ENCODE results near the gene GTF2IRD2.
"Not testable (repeated sequence)": the region's sequence is repeated elsewhere in the genome, so short reads cannot be mapped to it uniquely, and the experiment has no call there.

GTF2IRD2 gene

DNA sequence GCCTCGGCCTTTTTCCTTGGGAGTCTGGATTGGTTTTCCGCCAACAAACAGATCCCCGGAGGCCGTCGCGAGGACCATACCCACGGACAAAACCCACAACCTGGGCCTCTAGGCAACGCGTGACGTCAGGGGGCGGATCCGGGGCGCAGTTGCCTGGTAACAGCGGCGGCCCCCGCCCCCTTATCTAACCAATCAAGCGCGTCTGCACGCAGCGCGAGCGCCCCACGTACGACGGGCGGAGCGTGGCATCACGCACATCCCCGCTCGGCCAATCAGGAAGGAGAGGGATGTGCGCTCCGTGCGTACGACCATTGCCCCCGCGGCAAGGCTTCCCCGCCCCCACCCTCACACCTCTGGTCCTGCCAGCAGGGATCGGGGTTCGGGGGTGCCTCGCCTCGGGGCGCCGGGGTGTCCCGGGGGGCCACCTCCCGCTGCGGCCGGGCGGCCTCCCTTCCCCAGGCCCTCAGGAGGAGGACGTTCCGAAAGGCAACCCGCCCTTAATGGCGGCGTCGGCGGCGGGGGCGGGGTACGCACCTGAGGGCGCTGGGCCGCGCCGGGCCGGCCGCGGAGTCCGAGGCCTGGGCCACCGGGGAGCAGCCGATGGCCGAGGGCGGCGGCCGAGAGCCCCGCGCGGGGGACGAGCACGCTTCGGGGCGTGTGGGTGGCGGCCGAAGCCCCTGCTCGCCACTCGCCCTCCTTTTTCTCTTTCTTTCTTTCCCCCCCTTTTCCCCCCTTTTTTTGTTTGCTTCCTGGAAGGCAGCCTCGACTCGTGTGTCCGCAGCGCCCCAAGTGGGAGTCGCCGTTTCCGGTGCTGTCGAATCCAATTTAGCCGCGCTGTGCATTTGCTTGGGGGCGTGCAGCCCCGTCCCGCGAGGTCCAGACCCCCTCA is at the start of gene GTF2IRD2:
Gene GTF2IRD2 (minus strand): TSS at position 773 of the 889 bp plus-strand sequence. CDS start 15,227 bp downstream, outside the sequence.
- not testable (repeated sequence) for FAIRE-seq

DNA sequence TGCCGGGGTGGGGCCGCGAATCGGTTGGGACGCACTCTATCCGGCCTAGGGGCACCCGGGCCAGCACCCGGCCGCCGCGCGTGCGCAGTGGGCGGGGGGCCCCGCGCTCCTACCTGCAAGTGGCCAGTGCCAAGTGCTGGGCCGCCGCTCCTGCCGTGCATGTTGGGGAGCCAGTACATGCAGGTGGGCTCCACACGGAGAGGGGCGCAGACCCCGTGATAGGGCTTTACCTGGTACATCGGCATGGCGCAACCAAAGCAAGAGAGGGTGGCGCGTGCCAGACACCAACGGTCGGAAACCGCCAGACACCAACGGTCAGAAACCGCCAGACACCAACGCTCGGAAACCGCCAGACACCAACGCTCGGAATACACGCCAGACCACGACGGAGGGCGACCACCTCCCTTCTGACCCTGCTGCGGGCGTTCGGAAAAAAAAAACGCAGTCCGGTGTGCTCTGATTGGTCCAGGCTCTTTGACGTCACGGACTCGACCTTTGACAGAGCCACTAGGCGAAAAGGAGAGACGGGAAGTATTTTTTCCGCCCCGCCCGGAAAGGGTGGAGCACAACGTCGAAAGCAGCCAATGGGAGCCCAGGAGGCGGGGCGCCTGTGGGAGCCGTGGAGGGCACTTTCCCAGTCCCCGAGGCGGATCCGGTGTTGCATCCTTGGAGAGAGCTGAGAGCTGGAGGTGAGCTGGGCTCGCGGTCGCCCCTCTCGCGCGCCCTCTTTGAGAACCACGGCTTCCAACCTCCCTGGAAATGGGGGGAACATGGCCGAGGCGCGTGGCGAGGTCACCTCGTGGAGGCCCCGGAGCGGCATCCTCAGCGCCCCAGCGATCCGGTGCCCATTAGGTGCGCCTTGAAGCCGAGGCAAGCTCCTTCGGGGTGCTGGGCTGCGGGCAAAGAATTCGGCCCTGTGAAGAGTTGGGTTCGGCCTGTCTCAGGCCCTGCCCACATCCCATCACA is 39.0 kb upstream of the GTF2IRD2 start:
- not testable (repeated sequence) for FAIRE-seq

DNA sequence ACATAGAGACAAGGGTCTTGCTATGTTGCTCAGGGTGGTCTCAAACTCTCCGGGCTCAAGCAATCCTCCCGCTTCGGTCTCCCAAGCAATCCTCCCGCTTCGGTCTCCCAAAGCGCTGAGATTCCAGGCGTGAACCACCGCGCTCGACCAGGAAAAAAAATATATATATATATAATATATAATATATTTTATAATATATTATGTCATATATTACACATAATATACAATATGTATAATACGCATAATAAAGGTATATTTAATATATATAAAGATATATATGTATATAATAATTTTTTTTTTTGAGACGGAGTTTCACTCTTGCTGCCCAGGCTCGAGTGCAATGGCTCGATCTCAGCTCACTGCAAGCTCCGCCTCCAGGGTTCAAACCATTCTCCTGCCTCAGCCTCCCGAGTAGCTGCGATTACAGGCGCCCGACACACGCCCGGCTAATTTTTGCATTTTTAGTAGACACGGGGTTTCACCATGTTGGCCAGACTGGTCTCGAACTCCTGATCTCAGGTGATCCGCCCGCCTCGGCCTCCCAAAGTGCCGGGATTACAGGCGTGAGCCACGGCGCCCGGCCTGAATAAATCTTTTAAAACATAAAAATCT is 38.2 kb upstream of the GTF2IRD2 start:
- FAIRE-seq = not testable (repeated sequence)

DNA sequence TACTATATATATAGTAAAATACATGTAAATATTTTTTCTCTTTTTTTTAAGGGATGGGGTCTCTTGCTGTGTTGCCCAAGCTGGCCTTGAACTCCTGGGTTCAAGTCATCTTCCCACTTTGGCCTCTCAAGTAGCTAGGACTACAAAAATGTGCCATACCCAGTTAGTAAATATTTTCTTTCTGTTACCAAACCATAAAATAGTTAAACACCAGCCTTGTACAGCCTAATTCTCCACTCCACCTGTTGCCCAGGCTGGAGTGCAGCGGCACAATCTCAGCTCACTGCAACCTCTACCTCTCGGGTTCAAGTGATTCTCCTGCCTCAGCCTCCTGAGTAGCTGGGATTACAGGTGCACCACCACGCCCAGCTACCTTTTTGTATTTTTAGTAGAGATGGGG is 33.9 kb upstream of the GTF2IRD2 start:
- FAIRE-seq = not testable (repeated sequence)

DNA sequence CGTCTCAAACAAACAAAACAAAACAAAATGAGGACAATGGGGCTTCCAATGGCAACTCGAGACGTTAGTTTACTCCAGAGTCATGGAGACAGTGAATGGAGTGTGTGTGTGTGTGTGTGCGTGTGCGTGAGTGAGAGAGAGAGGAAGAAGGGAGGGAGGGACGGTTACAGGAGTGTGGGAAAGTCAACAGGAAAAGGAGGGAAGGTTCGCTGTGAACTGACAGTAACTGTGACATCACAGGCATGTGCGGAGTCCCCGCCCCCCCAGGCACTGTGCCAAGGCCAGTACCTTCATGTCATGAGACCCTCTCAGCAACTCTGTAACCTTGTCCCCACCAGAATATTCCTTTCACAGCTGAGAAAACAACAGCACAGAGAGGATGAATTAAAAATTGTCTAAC is 30.7 kb upstream of the GTF2IRD2 start:
- not testable (repeated sequence) for FAIRE-seq

DNA sequence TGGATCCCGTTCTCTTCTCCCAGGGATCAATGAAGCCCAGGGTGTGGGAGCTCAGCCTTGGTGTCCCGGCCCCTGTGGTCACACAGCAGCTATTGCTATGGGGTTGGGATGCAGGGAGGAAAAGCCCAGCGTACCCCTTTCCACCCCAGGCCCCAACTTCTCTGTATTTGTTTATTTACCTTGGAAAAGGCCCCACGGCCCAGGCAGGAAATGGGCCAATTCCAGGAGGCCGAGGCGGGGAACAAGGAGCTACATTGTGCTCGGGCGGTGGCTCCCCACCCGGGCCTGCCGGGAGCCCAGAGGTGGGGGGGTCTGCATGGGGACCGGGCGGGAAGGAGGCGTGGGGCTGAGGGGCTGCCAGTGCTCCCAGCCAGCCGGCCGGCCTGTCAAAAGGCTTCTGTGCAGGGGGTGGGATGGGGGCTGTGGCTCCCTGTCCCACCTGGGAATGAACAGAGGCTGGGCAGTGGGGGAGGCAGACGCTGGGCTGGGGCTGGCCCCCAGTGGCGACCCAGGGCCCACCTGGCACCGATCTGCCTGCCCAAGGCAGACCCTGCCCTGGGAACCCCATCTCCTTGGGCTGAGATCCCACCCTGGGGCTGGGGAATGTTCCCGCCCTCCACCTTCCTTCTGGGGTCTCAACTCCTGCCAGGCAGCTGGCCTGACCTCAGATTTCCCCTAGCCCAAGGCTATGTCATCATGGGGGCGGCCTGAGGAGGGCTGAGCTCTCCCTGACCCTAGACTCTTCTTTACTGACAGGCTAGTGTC is 23.5 kb upstream of the GTF2IRD2 start:
- FAIRE-seq = not testable (repeated sequence)

DNA sequence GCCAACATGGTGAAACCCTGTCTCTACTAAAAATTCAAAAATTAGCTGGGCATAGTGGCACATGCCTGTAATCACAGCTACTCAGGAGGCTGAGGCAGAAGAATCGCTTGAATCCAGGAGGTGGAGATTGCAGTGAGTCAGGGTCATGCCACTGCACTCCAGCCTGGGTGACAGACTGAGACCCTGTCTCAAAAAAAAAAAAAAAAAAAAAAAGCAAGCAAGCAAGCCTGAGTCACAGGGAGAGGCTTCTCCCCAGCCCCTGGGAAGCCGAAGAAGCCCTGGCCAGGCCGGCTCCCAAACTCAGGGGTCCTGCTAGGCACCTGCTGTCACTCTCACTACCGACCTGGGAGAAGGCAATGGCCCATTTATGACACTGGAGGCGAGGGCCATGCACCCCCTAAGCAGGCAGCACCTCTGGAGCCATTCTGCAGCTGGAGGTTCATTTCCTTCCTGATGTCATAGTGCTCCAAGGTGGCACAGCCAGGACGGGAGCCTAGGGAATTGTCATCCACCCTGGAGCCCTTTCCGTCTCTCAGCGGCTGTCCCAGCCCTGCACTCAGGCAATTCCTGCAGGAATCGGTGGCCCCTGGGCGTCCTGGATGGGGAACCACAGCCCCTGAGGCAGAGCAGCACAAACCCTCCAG is 22.8 kb upstream of the GTF2IRD2 start:
- not testable (repeated sequence) for FAIRE-seq

DNA sequence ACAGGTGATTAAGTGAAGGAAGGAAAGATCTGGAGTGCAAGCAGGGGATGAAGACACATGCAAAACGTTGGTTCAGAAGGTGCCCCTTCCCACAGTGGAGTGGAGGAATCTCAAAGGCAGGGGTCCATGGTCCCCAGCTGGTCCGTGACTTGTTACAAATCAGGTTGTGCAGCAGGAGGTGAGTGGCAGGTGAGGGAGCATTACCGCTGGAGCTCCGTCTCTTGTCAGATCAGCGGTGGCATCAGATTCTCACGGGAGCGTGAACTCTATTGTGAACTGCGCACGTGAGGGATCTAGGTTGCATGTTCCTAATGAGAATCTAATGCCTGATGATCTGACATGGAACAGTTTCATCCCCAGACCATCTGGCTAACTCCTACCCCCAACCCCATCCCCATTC is 21.1 kb upstream of the GTF2IRD2 start:
- FAIRE-seq = not testable (repeated sequence)

DNA sequence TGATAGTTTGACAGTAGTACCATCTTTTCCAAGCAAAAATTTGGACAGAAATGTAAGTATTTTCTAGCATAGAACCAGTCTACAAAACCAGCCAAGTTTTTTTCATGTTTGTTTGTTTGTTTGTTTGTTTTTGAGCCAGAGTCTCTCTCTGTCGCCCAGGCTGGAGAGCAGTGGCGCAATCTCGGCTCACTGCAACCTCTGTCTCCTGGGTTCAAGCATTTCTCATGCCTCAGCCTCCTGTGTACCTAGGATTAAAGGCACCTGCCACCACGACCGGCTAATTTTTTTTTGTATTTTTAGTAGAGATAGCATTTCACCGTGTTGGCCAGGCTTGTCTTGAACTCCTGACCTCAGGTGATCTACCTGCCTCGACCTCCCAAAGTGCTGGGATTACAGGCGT is 14.4 kb upstream of the GTF2IRD2 start:
- not testable (repeated sequence) for FAIRE-seq

DNA sequence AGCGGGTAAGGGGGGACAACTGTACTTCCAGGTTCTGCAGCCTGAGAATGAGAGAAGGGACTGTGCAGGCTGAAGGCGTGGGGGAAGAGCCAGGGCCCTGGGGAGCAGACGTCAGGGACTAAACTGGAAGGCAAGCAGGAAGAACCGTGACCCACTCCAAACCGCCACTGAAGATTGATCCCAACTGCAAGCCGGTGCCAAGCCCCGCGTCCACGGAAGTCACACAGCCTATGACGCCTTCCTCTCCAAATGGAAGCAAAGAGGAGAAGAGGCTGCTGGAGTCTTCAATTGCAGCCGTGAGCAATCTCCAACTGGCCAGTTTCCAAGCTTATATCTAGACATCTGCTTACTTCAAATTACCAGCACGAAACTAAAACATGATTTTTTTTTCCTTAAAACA is 1.6 kb downstream of the GTF2IRD2 start:
- FAIRE-seq = not testable (repeated sequence)

DNA sequence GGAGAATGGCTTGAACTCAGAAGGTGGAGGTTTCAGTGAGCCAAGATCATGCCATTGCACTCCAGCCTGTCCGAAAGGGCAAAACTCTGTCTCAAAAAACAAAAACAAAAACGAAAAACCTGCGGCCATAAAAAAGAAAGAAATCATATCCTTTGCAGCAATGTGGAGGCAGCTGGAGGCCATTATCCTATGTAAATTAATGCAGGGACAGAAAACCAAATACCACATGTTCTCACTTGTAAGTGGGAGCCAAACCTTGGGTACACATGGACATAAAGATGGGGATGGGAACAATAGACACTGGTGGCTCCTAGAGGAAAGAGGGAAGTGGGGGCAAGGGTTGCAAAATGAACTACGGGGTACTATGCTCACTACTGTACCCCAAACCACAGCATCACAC is 21.0 kb downstream of the GTF2IRD2 start:
- FAIRE-seq = not testable (repeated sequence)

DNA sequence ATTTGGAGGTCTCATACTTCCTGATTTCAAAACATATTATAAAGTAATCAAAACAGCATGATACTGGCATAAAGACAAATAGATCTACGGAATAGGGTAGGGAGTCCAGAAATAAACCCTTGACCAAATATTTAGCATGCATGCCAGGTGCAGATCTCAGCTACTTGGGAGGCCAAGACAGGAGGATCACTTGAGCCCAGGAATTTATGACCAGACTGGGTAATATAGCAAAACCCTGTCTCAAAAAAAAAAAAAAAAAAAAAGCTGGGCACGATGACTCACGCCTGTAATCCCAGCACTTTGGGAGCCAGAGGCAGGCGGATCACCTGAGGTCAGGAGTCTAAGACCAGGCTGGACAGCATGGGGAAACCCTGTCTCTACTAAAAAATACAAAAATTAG is 21.4 kb downstream of the GTF2IRD2 start:
- FAIRE-seq = not testable (repeated sequence)

DNA sequence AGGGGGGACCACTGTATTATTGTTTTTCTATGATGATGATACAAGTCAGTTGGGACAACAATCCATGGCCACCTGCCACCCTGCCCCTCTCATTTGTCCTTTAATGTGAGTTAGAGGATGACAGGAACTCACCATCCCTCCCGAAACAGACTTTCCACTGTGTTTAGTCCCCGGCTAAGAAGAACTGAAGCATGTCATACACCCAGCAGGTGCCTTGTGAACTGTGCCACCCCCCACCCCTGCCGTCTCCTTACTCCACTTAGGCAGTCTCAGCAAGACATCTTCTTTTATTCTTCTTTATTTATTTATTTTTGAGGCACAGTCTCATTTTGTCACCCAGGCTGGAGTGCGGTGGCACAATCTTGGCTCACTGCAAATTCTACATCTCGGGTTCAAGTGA is 30.1 kb downstream of the GTF2IRD2 start:
- FAIRE-seq = not testable (repeated sequence)

DNA sequence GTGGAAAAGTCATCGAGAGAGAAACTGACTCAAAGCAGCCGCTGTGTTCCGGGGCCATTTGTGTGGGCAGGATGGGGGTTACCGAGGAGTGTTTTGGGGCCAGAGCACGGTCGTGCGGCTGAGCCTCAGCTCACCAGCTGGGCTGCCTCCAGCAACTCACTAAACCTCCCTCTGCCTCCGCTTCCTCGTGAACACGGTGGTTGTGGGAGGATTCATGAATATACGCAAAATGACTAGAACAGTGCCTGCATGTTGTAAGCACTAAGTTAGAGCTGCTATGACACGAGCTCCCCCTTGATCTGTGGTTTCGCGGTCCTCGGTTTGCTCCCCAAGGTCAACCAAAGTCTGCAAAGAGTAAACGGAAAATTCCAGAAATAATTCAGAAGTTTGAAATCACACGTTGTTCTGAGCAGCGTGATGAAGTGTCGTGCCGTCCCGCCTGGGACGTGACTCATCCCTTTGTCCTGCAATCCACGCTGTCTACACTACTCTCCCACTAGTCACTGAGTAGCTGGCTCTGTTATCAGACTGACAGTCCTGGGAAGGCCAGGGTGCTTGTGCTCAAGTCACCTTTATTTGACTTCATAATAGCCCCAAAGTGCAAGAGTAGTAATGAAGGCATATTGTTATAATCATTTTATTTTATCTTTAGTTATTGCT is 31.1 kb downstream of the GTF2IRD2 start:
- FAIRE-seq = not testable (repeated sequence)

DNA sequence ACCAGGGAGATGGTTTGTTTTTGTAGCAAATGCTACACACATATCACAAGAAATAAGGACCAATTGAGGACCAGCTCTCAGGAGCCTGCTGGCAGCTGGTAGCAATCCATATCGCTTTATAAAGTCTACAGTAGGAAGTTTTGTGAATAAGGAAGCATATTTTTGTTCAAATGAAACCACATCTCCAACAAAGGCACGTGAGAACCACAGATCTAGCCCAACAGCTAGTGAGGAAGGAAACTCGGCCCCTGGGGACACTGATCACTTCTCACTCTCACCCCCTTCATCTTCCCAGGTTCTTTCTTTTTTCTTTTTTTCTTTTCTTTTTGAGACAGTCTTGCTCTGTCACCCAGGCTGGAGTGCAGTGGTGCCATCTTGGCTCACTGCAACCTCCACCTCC is 35.5 kb downstream of the GTF2IRD2 start:
- not testable (repeated sequence) for FAIRE-seq

DNA sequence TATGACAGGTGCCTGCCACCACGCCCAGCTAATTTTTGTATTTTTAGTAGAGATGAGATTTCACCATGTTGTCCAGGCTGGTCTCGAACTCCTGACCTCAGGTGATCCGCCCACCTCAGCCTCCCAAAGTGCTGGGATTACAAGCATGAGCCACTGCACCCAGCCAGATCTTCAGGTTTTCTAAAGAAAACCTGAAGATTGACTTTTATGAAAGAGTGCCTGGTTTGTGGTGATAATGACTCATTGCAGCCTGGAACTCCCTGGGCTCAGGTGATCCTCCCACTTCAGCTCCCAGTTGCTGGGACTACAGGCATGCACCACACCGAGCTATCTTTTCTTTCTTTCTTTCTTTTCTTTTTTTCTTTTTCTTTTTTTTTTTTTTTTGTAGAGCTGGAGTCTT is 52.8 kb downstream of the GTF2IRD2 start:
- FAIRE-seq = not testable (repeated sequence)

DNA sequence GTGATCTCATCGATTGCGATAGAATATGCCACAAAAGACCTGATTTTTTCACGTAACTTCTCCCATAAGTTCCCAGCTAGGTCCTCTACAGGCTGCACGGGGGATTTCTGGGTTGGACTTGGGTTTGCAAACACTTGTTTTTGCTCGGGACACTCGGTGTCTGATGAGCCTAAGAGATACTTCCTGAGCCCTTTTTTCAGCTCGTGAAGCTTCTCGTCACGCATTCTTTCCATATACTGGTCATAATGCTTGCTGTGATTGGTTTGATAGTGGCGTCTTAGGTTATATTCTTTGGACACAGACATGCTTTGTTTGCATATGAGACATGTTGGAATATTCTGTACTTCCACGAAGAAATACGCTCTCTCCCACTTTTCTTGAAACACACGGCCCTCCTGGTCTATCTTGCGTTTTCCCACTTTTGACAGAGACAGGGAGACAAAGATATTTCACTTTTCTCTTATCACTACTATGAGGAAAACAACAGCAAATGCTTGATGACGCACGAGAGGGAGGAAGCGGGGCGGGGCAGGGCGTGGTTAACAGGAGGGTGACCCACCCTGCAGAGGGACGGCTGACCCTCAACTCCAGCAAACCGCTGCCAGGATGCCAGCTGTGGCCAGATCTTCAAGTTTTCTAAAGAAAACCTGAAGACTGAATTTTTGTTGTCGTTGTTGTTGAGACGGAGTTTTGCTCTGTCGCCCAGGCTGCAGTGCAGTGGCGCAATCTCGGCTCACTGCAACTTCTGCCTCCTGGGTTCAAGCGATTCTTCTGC is 53.4 kb downstream of the GTF2IRD2 start:
- FAIRE-seq = not testable (repeated sequence)

DNA sequence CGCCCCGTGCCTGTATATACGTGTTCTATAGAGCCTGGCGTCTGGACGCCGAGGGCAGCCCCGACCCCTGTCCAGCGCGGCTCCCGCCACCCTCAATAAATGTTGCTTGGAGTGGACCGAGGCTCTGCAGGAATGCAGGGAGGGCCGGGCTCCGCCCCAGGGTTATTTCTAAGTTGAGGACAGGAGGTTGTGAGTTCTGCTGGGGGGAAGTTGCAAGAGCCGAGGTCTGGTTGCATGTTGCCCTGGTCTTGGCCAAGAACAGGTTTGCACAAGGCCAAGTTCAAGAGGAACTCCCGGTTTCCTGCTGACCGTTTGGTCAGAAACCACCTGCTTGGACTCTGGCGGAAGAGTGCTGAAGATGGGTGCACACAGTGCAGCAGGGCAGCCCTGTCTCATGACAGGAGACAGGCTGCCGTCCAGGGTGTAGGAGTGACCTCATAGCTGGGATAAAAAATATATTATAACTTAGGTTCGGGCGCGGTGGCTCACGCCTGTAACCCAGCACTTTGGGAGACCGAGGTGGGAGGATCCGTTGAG is 62.1 kb downstream of the GTF2IRD2 start:
- FAIRE-seq = not testable (repeated sequence)

DNA sequence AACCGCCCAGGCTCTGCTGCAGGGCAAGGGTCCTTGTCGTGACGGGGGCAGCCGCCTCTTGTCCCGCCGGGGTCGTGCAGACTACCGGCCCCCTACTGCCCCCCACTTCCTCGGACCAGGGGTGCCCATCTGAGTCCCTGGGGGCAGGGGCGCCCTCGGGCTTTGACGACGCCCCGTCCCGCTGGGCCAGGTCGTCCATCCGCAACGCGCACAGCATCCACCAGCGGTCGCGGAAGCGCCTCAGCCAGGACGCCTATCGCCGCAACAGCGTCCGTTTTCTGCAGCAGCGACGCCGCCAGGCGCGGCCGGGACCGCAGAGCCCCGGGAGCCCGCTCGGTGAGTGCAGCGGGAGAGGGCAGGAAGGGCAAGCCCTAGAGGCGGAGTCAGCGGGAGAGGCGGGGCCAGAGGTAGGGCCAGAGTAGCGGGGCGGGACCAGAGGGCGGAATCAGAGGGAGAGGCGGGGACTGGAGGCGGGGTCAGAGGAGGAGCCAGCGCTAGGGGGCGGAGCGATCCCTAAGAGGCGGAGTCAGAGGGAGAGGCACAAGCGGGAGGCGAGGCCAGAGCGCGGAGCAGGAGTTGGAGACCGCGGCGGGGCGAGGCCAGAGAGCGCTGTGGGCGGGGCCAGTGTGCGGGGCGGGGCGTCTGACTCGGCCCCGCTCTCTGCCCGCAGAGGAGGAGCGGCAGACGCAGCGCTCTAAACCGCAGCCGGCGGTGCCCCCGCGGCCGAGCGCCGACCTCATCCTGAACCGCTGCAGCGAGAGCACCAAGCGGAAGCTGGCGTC is 62.8 kb downstream of the GTF2IRD2 start:
- FAIRE-seq = not testable (repeated sequence)
